HG02973 (cell line): ENCODE results near the gene VPS37B.
"Not testable (repeated sequence)": the region's sequence is repeated elsewhere in the genome, so short reads cannot be mapped to it uniquely, and the experiment has no call there.

Experiments used
- ATAC-seq: cut with Tn5 transposase; IDR thresholded peaks from one replicate; pipeline ENCODE4 v1.9.1; 2021; ENCODE audit warnings: moderate library complexity; ENCODE audit not compliant: unreplicated experiment

The VPS37B gene

GRCh38 chr12:122884091-122884826 lies 11.7 kb downstream of the VPS37B start:
- no peak for ATAC-seq

- no peak for ATAC-seq
Measured at GRCh38 chr12:122882908-122883558, 12.9 kb downstream of the VPS37B start.

- ATAC-seq: no peak
Measured at GRCh38 chr12:122880668-122881067, 15.3 kb downstream of the VPS37B start.

- ATAC-seq: no peak
Measured at GRCh38 chr12:122880155-122880667, 15.7 kb downstream of the VPS37B start.

GRCh38 chr12:122878780-122879612 lies 16.9 kb downstream of the VPS37B start:
- ATAC-seq: no peak

- ATAC-seq: no peak
Measured at GRCh38 chr12:122876731-122877130, 19.2 kb downstream of the VPS37B start.

- ATAC-seq: not testable (repeated sequence)
Measured at GRCh38 chr12:122876281-122876680, 19.6 kb downstream of the VPS37B start.

GRCh38 chr12:122875590-122876220 lies 20.2 kb downstream of the VPS37B start:
- ATAC-seq: peak; percentile 47

- no peak for ATAC-seq
Measured at GRCh38 chr12:122874081-122874480, 21.8 kb downstream of the VPS37B start.

GRCh38 chr12:122873540-122873939 lies 22.4 kb downstream of the VPS37B start:
- no peak for ATAC-seq

GRCh38 chr12:122872815-122873361 lies 23.0 kb downstream of the VPS37B start:
- no peak for ATAC-seq

- ATAC-seq: no peak
Measured at GRCh38 chr12:122871851-122872780, 23.8 kb downstream of the VPS37B start.

- ATAC-seq: no peak
Measured at GRCh38 chr12:122870867-122871664, 24.9 kb downstream of the VPS37B start.

- ATAC-seq: no peak
Measured at GRCh38 chr12:122870163-122870842, 25.6 kb downstream of the VPS37B start.

- no peak for ATAC-seq
Measured at GRCh38 chr12:122869207-122869973, 26.5 kb downstream of the VPS37B start.

- ATAC-seq: no peak
Measured at GRCh38 chr12:122868471-122869177, 27.3 kb downstream of the VPS37B start.
